PFSK-1 (cell line): Measurements from ENCODE around the gene ANXA6. TPM values are rescaled to one million over a fixed set of nuclear protein-coding genes. Genes with fewer than 3 reads are reported as not detected.

Experiments used
- FOXP2 ChIP-seq: optimal IDR thresholded peaks from 2 replicates; pipeline ENCODE3; 2011; ENCODE audit warnings: borderline replicate concordance, control low read depth, inconsistent platforms; ENCODE audit not compliant: insufficient read depth; ENCODE audit errors: extremely low read length, extremely low read depth
- POLR2AphosphoS5 ChIP-seq: IDR thresholded peaks from 2 replicates; pipeline ENCODE4 v1.6.1; 2012; ENCODE audit warnings: low read depth, mild to moderate bottlenecking, control low read depth, low read length, moderate library complexity
- SIN3A ChIP-seq: IDR thresholded peaks from 2 replicates; pipeline ENCODE4 v1.6.1; 2012; ENCODE audit warnings: mild to moderate bottlenecking, low read length, moderate library complexity, borderline replicate concordance; ENCODE audit not compliant: insufficient read depth
- TAF1 ChIP-seq: IDR thresholded peaks from 2 replicates; pipeline ENCODE4 v1.6.1; 2012; ENCODE audit warnings: low read length, control low read depth, borderline replicate concordance; ENCODE audit not compliant: insufficient read depth
- polyA plus RNA-seq: library from polyadenylated mRNA; unstranded; fragments of >200 nt; gene quantifications from one replicate; pipeline ENCODE4 v1.2.1, GENCODE V29; 2012; ENCODE audit warnings: low read depth, missing spikeins; ENCODE audit not compliant: insufficient read length
- TF ChIP-seq, protein P1 (sequence below), 2 experiments: IDR thresholded peaks; 2 replicates each; pipeline versions ENCODE4 v1.6.1 to v1.8.0; 2011 to 2012; ENCODE audit warnings: low read depth in 2 of 2, low read length in 2 of 2, control low read depth in 1 of 2, inconsistent platforms in 1 of 2, mild to moderate bottlenecking in 1 of 2, moderate library complexity in 1 of 2; ENCODE audit not compliant: insufficient read depth in 1 of 2

ANXA6 gene
- polyA plus RNA-seq: 226 TPM

GRCh38 chr5:151157426-151158286 is at the start of gene ANXA6:
ANXA6 (minus strand) TSS chr5:151157779; CDS start chr5:151147901, 9,878 bp downstream.
- TF ChIP-seq TAF1 (peak; percentile 81; the same call in 1 of the 2 replicates), FOXP2 (peak; percentile 61), SIN3A (peak; percentile 32; the same call in 1 of the 2 replicates), POLR2AphosphoS5 (peak; percentile 81)
- TF ChIP-seq, protein P1, sequence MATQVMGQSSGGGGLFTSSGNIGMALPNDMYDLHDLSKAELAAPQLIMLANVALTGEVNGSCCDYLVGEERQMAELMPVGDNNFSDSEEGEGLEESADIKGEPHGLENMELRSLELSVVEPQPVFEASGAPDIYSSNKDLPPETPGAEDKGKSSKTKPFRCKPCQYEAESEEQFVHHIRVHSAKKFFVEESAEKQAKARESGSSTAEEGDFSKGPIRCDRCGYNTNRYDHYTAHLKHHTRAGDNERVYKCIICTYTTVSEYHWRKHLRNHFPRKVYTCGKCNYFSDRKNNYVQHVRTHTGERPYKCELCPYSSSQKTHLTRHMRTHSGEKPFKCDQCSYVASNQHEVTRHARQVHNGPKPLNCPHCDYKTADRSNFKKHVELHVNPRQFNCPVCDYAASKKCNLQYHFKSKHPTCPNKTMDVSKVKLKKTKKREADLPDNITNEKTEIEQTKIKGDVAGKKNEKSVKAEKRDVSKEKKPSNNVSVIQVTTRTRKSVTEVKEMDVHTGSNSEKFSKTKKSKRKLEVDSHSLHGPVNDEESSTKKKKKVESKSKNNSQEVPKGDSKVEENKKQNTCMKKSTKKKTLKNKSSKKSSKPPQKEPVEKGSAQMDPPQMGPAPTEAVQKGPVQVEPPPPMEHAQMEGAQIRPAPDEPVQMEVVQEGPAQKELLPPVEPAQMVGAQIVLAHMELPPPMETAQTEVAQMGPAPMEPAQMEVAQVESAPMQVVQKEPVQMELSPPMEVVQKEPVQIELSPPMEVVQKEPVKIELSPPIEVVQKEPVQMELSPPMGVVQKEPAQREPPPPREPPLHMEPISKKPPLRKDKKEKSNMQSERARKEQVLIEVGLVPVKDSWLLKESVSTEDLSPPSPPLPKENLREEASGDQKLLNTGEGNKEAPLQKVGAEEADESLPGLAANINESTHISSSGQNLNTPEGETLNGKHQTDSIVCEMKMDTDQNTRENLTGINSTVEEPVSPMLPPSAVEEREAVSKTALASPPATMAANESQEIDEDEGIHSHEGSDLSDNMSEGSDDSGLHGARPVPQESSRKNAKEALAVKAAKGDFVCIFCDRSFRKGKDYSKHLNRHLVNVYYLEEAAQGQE (IDR thresholded peaks at IDR 0.05; ENCODE audit: insufficient read depth in 1 of 2, low read depth in 2 of 2, low read length in 2 of 2): no peak

DNA sequence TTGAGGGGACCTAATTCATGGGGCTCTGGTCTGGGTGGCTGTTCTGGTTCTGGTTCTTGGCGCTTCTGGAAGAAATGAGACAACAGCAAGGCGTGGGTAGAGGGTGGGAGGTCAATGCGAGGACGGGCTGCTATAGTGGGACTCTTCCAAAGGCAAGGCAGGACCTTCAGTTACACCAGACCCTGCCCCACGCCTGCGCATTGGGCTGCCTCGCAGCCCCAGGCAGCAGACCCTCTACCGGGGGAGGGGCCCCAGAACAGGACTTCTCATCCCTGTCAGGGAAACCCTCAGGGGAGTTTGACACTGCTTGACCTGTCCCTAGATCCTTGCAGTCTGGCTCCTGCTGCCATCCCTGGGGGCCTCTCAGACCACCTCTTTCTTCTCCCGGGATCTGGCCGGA is 47.8 kb upstream of the ANXA6 start:
- no peak for TF ChIP-seq POLR2AphosphoS5
- no peak for TF ChIP-seq FOXP2
- TF ChIP-seq SIN3A: no peak
- TF ChIP-seq TAF1: no peak
- TF ChIP-seq, protein P1 (IDR thresholded peaks at IDR 0.05; ENCODE audit: insufficient read depth in 1 of 2, low read depth in 2 of 2, low read length in 2 of 2): no peak

DNA sequence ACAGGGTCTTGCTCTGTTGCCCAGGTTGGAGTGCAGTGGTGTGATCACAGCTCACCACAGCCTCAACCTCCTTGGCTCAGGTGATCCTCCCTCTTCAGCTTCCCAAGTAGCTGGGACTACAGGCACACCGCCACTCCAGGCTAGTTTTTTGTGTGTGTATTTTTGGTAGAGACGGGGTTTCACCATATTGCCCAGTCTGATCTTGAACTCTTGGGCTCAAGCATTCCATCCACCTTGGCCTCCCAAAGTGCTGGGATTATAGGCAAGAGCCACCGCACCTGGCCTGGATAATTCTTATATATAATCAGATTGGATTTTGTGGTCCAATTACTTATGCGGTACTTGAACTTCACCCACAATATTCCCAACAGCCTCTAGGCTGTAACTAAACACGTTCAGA is 46.5 kb upstream of the ANXA6 start:
- TF ChIP-seq, protein P1 (IDR thresholded peaks at IDR 0.05; ENCODE audit: insufficient read depth in 1 of 2, low read depth in 2 of 2, low read length in 2 of 2): no peak
- no peak for TF ChIP-seq TAF1
- TF ChIP-seq SIN3A: no peak
- no peak for TF ChIP-seq POLR2AphosphoS5
- no peak for TF ChIP-seq FOXP2

DNA sequence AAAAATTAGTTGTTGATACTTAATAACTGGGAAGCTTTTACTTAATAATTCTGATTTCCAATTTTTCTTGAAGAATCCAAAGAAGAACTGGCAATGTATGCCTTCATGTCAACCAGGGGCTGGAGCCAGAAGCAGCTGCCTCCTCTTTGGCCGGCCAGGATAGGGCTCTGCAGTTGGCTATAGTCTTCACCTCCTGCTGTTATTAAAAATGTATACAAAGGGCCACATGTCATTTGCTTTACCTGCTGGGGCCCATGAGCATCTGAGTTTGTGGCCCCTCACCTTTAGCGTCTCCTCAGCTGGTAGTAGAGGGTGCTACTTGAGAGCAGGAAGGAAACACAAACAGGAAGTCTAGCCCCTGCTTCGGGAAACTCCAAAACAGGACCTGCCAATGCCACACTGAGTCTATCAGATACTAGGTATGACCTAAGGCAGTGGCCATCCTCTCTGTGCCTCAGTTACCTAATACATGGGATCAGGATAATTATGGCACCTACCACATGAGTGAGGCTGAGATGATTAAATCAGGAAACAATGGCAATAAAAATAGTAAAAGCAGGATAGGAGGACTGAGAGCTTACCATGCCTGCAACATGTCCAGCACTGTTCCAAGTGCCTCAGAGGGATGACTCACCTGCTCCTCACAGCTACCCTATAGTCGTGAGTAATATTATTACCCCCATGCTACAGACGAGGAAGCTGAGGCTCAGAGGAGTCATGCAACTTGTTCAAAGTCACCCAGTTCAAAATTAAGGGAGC is 45.0 kb upstream of the ANXA6 start:
- no peak for TF ChIP-seq FOXP2
- TF ChIP-seq TAF1: no peak
- no peak for TF ChIP-seq POLR2AphosphoS5
- TF ChIP-seq, protein P1 (IDR thresholded peaks at IDR 0.05; ENCODE audit: insufficient read depth in 1 of 2, low read depth in 2 of 2, low read length in 2 of 2): no peak
- TF ChIP-seq SIN3A: no peak
